Liver (tissue), 9 donors: Measurements from ENCODE around the gene TTC1. TPM values are rescaled to one million over a fixed set of nuclear protein-coding genes. Genes with fewer than 3 reads are reported as not detected.

ENCODE experiments used
- DNase-seq: peaks from one replicate; pipeline ENCODE4 v3.0.0-alpha.2; 2017; ENCODE audit warnings: low spot score
- H3K27ac ChIP-seq, 2 donors: one replicate each; pipeline ENCODE4 v1.7.0; 2013; ENCODE audit warnings: inconsistent platforms in 2 of 2, low read length in 2 of 2, control low read depth in 1 of 2, low read depth in 1 of 2, mild to moderate bottlenecking in 1 of 2
- H3K27me3 ChIP-seq, 4 donors: one replicate each; pipeline versions ENCODE4 v1.6.1 to v1.7.0; 2013; ENCODE audit warnings: low read length in 3 of 4, inconsistent platforms in 1 of 4, mild to moderate bottlenecking in 1 of 4, moderate library complexity in 1 of 4; ENCODE audit not compliant: control insufficient read depth in 4 of 4, insufficient read depth in 4 of 4
- H3K36me3 ChIP-seq, 4 donors: one replicate each; pipeline versions ENCODE4 v1.6.1 to v1.7.0; 2013; ENCODE audit warnings: low read length in 3 of 4, mild to moderate bottlenecking in 3 of 4, low read depth in 1 of 4, moderate library complexity in 1 of 4; ENCODE audit not compliant: control insufficient read depth in 4 of 4, insufficient read depth in 3 of 4
- H3K4me1 ChIP-seq, 4 donors: one replicate each; pipeline versions ENCODE4 v1.6.1 to v1.7.0; 2013; ENCODE audit warnings: low read length in 3 of 4, mild to moderate bottlenecking in 3 of 4, moderate library complexity in 1 of 4; ENCODE audit not compliant: control insufficient read depth in 4 of 4, insufficient read depth in 4 of 4
- H3K4me3 ChIP-seq, 3 donors: one replicate each; pipeline versions ENCODE4 v1.6.1 to v1.7.0; 2013; ENCODE audit warnings: low read length in 3 of 3, control low read depth in 1 of 3, low read depth in 1 of 3, mild to moderate bottlenecking in 1 of 3
- H3K9ac ChIP-seq, 2 donors: one replicate each; pipeline ENCODE4 v1.7.0; 2013; ENCODE audit warnings: low read length in 2 of 2, mild to moderate bottlenecking in 2 of 2, moderate library complexity in 2 of 2, control low read depth in 1 of 2, low read depth in 1 of 2
- H3K9me3 ChIP-seq, 4 donors: one replicate each; pipeline versions ENCODE4 v1.6.1 to v1.7.0; 2013; ENCODE audit warnings: low read length in 3 of 4; ENCODE audit not compliant: control insufficient read depth in 4 of 4
- ATF3 ChIP-seq: IDR thresholded peaks from 2 replicates; pipeline ENCODE4 v1.6.1; 2016; ENCODE audit warnings: antibody characterized with exemption
- FOXA1 ChIP-seq: IDR thresholded peaks from 2 replicates; pipeline ENCODE4 v1.6.1; 2016; ENCODE audit warnings: antibody characterized with exemption
- FOXA2 ChIP-seq: IDR thresholded peaks from 2 replicates; pipeline ENCODE4 v1.6.1; 2016; ENCODE audit warnings: antibody characterized with exemption
- GABPA ChIP-seq, 2 donors: IDR thresholded peaks in 1 of 2; conservative IDR thresholded peaks in 1 of 2; 2 replicates each; pipeline ENCODE4 v1.6.1; 2016; ENCODE audit warnings: antibody characterized with exemption in 2 of 2, mild to moderate bottlenecking in 1 of 2, moderate library complexity in 1 of 2
- JUND ChIP-seq, 2 donors: IDR thresholded peaks; 2 replicates each; pipeline ENCODE4 v1.6.1; 2016; ENCODE audit warnings: antibody characterized with exemption in 2 of 2
- NR2F2 ChIP-seq: IDR thresholded peaks from 2 replicates; pipeline ENCODE4 v1.6.1; 2016; ENCODE audit warnings: antibody characterized with exemption
- RAD21 ChIP-seq, 2 donors: IDR thresholded peaks; 2 replicates each; pipeline ENCODE4 v1.6.1; 2016; ENCODE audit warnings: antibody characterized with exemption in 2 of 2, mild to moderate bottlenecking in 2 of 2
- REST ChIP-seq: IDR thresholded peaks from 2 replicates; pipeline ENCODE4 v1.6.1; 2016; ENCODE audit warnings: antibody characterized with exemption, mild to moderate bottlenecking
- RXRA ChIP-seq, 2 donors: IDR thresholded peaks; 2 replicates each; pipeline ENCODE4 v1.6.1; 2017 to 2018; ENCODE audit warnings: antibody characterized with exemption in 2 of 2, mild to moderate bottlenecking in 1 of 2
- WGBS: extraction: QIAGEN DNeasy Blood & Tissue Kit; methylation state at CpG from one replicate; pipeline ENCODE4 v1.1.7; 2013; 5-methylcytosine and 5-hydroxymethylcytosine counted together
- polyA plus RNA-seq, 2 donors: library from polyadenylated mRNA; stranded (reverse) in 1 of 2; unstranded in 1 of 2; fragments of 200-250 nt in 1 of 2; fragments of >200 nt in 1 of 2; fragmentation: Nextera tagmentation in 1 of 2; extraction: Ambion mirVana in 1 of 2; gene quantifications; one replicate each; pipeline versions ENCODE4 v1.2.1 to v1.2.3, GENCODE V29; 2013 to 2015
- total RNA-seq, 2 donors: library from RNA; depleted of rRNA; stranded (reverse); fragments of >200 nt; gene quantifications; one replicate each; pipeline ENCODE4 v1.2.3, GENCODE V29; 2014
- TF ChIP-seq, protein P1 (sequence below): IDR thresholded peaks from 2 replicates; pipeline ENCODE4 v1.6.1; 2016; ENCODE audit warnings: antibody characterized with exemption
- TF ChIP-seq, protein P2 (sequence below): IDR thresholded peaks from 2 replicates; pipeline ENCODE4 v1.6.1; 2016; ENCODE audit warnings: antibody characterized with exemption
- donor health status: healthy.
- donor health status: healthy.
- donor health status: healthy.
- donor health status: healthy.
- donor health status: healthy.

TTC1 gene
- total and polyA plus RNA-seq, 4 donors: 18.0 to 35.5 (median 22.2) TPM

DNA sequence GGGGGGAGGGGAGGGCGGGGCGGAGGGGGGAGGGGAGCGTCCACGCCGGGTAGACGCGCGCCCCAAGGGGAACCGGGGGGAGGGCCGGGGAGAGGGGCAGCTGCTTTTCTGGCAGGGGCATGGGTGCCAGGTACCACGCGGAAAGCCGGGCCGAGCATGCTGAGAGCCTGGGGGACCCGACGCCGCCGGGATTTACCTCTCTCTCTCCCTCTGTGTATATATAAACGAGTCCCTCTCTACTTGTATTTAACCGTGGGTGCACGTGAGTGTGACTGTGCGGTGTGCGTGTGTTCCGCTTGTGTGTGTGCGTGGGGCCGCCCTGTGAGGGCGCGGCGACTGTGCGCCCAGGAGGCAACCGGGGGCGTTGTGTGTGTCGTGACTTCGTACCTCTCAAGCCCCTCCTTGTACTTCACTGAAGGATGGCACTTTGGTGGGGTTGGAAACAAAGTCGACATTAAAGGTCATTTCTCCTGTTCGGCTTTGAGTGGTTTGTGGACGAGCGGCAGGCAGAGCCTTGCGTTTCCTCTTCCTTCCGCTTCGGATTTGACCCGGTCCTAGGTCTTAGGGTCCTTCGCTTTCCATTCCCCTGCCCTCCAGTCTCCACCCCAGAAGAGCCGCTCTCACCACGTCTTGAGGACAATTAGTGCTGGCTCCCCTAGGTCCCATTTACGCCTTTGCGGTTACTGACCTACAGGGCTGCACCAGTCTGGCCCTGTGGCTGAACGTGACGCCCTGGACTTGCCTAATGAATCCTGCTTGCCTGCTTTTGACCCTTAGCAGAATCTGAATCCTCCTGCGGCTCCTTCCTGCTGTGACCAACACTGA lies 36.2 kb upstream of the TTC1 start:
- TF ChIP-seq NR2F2 (peak; percentile 50), RXRA (IDR thresholded peaks at IDR 0.05) (peak; percentile 64 to 67), RAD21 (IDR thresholded peaks at IDR 0.05) (no peak)
- Histone ChIP-seq H3K36me3 (no peaks in the 10 kb centered on the region), H3K9ac (no peak overlapping the region), H3K27ac (peak overlapping the region in 1 of 2 donors; percentile 27), H3K4me1 (peaks cover 4 to 10% (median 6%) of the 10 kb centered on the region in 4 donors), H3K9me3 (no peaks in the 10 kb centered on the region), H3K27me3 (no peaks in the 10 kb centered on the region), H3K4me3 (peak overlapping the region in 1 of 3 donors; percentile 38)
- DNase-seq: no peak
- WGBS: 45% methylated on average over 50 of the region's 50 CpGs

DNA sequence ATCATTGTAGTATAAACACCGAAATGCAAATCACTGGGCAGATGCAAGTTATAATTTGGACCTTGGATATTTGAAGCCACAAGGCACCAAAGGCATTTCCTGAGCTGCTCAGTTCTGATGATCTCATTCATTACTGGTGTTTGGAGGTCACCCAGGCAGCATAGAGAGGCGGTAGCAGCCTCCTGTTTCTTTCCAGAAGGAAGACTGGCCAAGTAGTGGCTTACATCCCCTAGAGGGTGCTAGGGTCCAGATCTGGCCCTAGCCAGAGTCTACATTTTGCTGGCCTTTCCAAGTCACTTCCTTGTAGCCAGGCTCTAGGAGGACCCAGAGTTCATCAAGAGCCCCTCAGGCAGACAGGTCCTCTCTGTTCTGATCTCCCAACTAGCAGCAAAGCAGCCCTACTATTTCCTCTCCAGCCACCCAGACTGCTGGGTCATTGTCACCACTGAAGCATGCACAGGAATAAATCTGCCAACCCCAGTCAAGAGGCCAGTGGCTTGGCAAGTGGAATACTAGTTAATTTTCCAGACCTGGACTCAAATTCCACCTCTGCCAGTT lies 33.4 kb upstream of the TTC1 start:
- no peak for DNase-seq
- H3K9me3 ChIP-seq: no peaks in the 10 kb centered on the region
- no peaks in the 10 kb centered on the region for H3K36me3 ChIP-seq
- H3K4me1 ChIP-seq: peaks cover 4 to 10% (median 6%) of the 10 kb centered on the region in 4 donors
- H3K9ac ChIP-seq: no peak overlapping the region
- H3K27me3 ChIP-seq: no peaks in the 10 kb centered on the region
- TF ChIP-seq NR2F2 (peak; percentile 19), GABPA (IDR thresholded peaks at IDR 0.05 in 1 of 2, conservative IDR thresholded peaks at IDR 0.05 in 1 of 2) (no peak), JUND (IDR thresholded peaks at IDR 0.05) (peak in 1 of 2 donors; percentile 36), FOXA2 (no peak), REST (no peak), FOXA1 (no peak), RXRA (IDR thresholded peaks at IDR 0.05) (no peak), ATF3 (no peak), RAD21 (IDR thresholded peaks at IDR 0.05) (no peak)
- TF ChIP-seq, protein P1, sequence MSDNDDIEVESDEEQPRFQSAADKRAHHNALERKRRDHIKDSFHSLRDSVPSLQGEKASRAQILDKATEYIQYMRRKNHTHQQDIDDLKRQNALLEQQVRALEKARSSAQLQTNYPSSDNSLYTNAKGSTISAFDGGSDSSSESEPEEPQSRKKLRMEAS: no peak
- TF ChIP-seq, protein P2, sequence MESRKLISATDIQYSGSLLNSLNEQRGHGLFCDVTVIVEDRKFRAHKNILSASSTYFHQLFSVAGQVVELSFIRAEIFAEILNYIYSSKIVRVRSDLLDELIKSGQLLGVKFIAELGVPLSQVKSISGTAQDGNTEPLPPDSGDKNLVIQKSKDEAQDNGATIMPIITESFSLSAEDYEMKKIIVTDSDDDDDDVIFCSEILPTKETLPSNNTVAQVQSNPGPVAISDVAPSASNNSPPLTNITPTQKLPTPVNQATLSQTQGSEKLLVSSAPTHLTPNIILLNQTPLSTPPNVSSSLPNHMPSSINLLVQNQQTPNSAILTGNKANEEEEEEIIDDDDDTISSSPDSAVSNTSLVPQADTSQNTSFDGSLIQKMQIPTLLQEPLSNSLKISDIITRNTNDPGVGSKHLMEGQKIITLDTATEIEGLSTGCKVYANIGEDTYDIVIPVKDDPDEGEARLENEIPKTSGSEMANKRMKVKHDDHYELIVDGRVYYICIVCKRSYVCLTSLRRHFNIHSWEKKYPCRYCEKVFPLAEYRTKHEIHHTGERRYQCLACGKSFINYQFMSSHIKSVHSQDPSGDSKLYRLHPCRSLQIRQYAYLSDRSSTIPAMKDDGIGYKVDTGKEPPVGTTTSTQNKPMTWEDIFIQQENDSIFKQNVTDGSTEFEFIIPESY: no peak
- H3K27ac ChIP-seq: peak overlapping the region in 1 of 2 donors; percentile 12
- H3K4me3 ChIP-seq: no peak overlapping the region
- 72% methylated on average over 2 of the region's 2 CpGs for WGBS
